GM23338 (cell line): ENCODE data around the gene FYB2. TPM values are rescaled to one million over a fixed set of nuclear protein-coding genes. Genes with fewer than 3 reads are reported as not detected.

Experiments used
- ATAC-seq: fragments of 200-7000 bp; cut with Tn5 transposase; 3 replicates; pipeline ENCODE4 v1.9.1; 2020
- DNase-seq: peaks from one replicate; pipeline ENCODE4 v3.0.0-alpha.2; 2015; ENCODE audit warnings: low spot score
- H2AFZ ChIP-seq: fragments of 200-600 bp; sonication (generic); 2 replicates; pipeline ENCODE4 v1.8.0; 2016; ENCODE audit warnings: antibody characterized with exemption, mild to moderate bottlenecking, moderate library complexity
- H3F3A ChIP-seq: fragments of 200-600 bp; sonication (generic); replicated peaks from 2 replicates; pipeline ENCODE4 v1.8.0; 2017; ENCODE audit warnings: antibody characterized with exemption, mixed run types, low read depth
- H3K27ac ChIP-seq: fragments of 200-600 bp; sonication (generic); 2 replicates; pipeline ENCODE4 v1.6.1; 2016; ENCODE audit warnings: low read depth
- H3K27me3 ChIP-seq: fragments of 200-600 bp; sonication (generic); 2 replicates; pipeline ENCODE4 v1.8.0; 2016; ENCODE audit warnings: mild to moderate bottlenecking, mixed run types, moderate library complexity; ENCODE audit not compliant: insufficient read depth
- H3K36me3 ChIP-seq: fragments of 200-600 bp; sonication (generic); 2 replicates; pipeline ENCODE4 v1.8.0; 2016; ENCODE audit warnings: mild to moderate bottlenecking; ENCODE audit not compliant: insufficient read depth
- H3K4me1 ChIP-seq: fragments of 200-600 bp; sonication (generic); 2 replicates; pipeline ENCODE4 v1.8.0; 2016; ENCODE audit warnings: mild to moderate bottlenecking, moderate library complexity; ENCODE audit not compliant: insufficient read depth
- H3K4me2 ChIP-seq: fragments of 200-600 bp; sonication (generic); 2 replicates; pipeline ENCODE4 v1.7.1; 2017; ENCODE audit warnings: mixed run types
- H3K4me3 ChIP-seq: fragments of 200-600 bp; sonication (generic); 2 replicates; pipeline ENCODE4 v1.6.1; 2016; ENCODE audit warnings: mixed run types
- H3K79me2 ChIP-seq: fragments of 200-600 bp; sonication (generic); replicated peaks from 2 replicates; pipeline ENCODE4 v1.8.0; 2017; ENCODE audit warnings: mild to moderate bottlenecking; ENCODE audit not compliant: insufficient read depth
- H3K9me2 ChIP-seq: fragments of 200-600 bp; sonication (generic); 2 replicates; pipeline ENCODE4 v1.8.0; 2017; ENCODE audit not compliant: insufficient read depth
- H4K20me1 ChIP-seq: fragments of 200-600 bp; sonication (generic); replicated peaks from 2 replicates; pipeline ENCODE4 v1.8.0; 2017; ENCODE audit warnings: mild to moderate bottlenecking; ENCODE audit not compliant: insufficient read depth
- H3K27ac Mint-ChIP-seq: 2 replicates; pipeline ENCODE4 v1.8.0; 2020; ENCODE audit warnings: inconsistent platforms, mild to moderate bottlenecking, moderate library complexity, mixed read lengths
- H3K27me3 Mint-ChIP-seq: 3 replicates; pipeline ENCODE4 v1.8.0; 2022; ENCODE audit warnings: low read depth, mild to moderate bottlenecking, moderate library complexity, mixed read lengths, inconsistent platforms; ENCODE audit not compliant: insufficient read depth, poor library complexity
- H3K36me3 Mint-ChIP-seq: 3 replicates; pipeline ENCODE4 v1.8.0; 2021; ENCODE audit warnings: low read depth, mild to moderate bottlenecking, inconsistent platforms, moderate library complexity, mixed read lengths
- H3K4me1 Mint-ChIP-seq: 3 replicates; pipeline ENCODE4 v1.8.0; 2020; ENCODE audit warnings: mild to moderate bottlenecking, inconsistent platforms, mixed read lengths
- H3K4me3 Mint-ChIP-seq: 3 replicates; pipeline ENCODE4 v1.8.0; 2021; ENCODE audit warnings: moderate library complexity, mild to moderate bottlenecking, inconsistent platforms, mixed read lengths
- H3K9me3 Mint-ChIP-seq: 3 replicates; pipeline ENCODE4 v1.8.0; 2020; ENCODE audit warnings: moderate library complexity, mild to moderate bottlenecking, inconsistent platforms, mixed read lengths
- CREB1 ChIP-seq: fragments of 250-450 bp; sonication (Bioruptor Pico); IDR thresholded peaks from 2 replicates; pipeline ENCODE4 v1.5.0; 2020; ENCODE audit warnings: low read depth, mild to moderate bottlenecking, moderate library complexity
- CTCF ChIP-seq, 2 experiments: fragments of 200-600 bp in 1 of 2; sonication (generic) in 1 of 2; conservative IDR thresholded peaks; 2 replicates each; pipeline versions ENCODE4 v1.5.1 to v1.6.1; 2016 to 2017; ENCODE audit warnings: antibody characterized with exemption in 2 of 2, low read depth in 2 of 2, mild to moderate bottlenecking in 2 of 2, moderate library complexity in 1 of 2
- ETS1 ChIP-seq: IDR thresholded peaks from 2 replicates; pipeline ENCODE4 v1.6.1; 2016; ENCODE audit warnings: antibody characterized with exemption
- EZH2 ChIP-seq: fragments of 200-600 bp; sonication (generic); IDR thresholded peaks from one replicate; pipeline ENCODE4 v1.8.0; 2017; ENCODE audit warnings: antibody characterized with exemption, mild to moderate bottlenecking, low read depth; ENCODE audit not compliant: unreplicated experiment
- EZH2phosphoT487 ChIP-seq: fragments of 200-600 bp; sonication (generic); IDR thresholded peaks from one replicate; pipeline ENCODE4 v1.8.1; 2018; ENCODE audit warnings: antibody characterized with exemption; ENCODE audit not compliant: unreplicated experiment
- JUNB ChIP-seq: IDR thresholded peaks from one replicate; pipeline ENCODE4 v1.6.1; 2016; ENCODE audit warnings: antibody characterized with exemption; ENCODE audit not compliant: unreplicated experiment
- NANOG ChIP-seq: IDR thresholded peaks from 2 replicates; pipeline ENCODE4 v1.6.1; 2016; ENCODE audit warnings: antibody characterized with exemption, borderline replicate concordance
- POLR2AphosphoS5 ChIP-seq: IDR thresholded peaks from 2 replicates; pipeline ENCODE4 v1.6.1; 2016; ENCODE audit warnings: antibody characterized with exemption, low read depth
- REST ChIP-seq: IDR thresholded peaks from one replicate; pipeline ENCODE4 v1.6.1; 2018; ENCODE audit warnings: antibody characterized with exemption; ENCODE audit not compliant: unreplicated experiment
- STAT1 ChIP-seq: IDR thresholded peaks from one replicate; pipeline ENCODE4 v1.6.1; 2016; ENCODE audit warnings: antibody characterized with exemption; ENCODE audit not compliant: unreplicated experiment
- ZNF114 ChIP-seq: fragments of 250-450 bp; sonication (Bioruptor Pico); IDR thresholded peaks from 2 replicates; pipeline ENCODE4 v1.5.0; 2020; ENCODE audit warnings: mild to moderate bottlenecking, moderate library complexity
- ZNF331 ChIP-seq: fragments of 250-450 bp; sonication (Bioruptor Pico); IDR thresholded peaks from 2 replicates; pipeline ENCODE4 v1.5.0; 2020; ENCODE audit warnings: low read depth, mild to moderate bottlenecking, moderate library complexity
- ZNF462 ChIP-seq: fragments of 250-450 bp; sonication (Bioruptor Pico); IDR thresholded peaks from 2 replicates; pipeline ENCODE4 v1.5.0; 2020; ENCODE audit warnings: mild to moderate bottlenecking, moderate library complexity
- polyA plus RNA-seq: library from polyadenylated mRNA; unstranded; fragments of >200 nt; fragmentation: Nextera tagmentation; extraction: Ambion mirVana; gene quantifications from 2 replicates; pipeline ENCODE4 v1.2.1, GENCODE V29; 2016
- total RNA-seq: library from RNA; depleted of rRNA; stranded (reverse); fragments of >200 nt; shearing (Covaris generic); gene quantifications from 2 replicates; pipeline ENCODE4 v1.2.3, GENCODE V29; 2014

Gene FYB2
- total and polyA plus RNA-seq, 2 experiments from 2014 or later = 0.39 TPM; not detected in 1

- Histone ChIP-seq H3K79me2 (no peaks in the 10 kb centered on the region), H3K4me3 (no peak overlapping the region), H2AFZ (peak overlapping the region; percentile 64; the same call in 1 of the 2 replicates), H3K36me3 (no peaks in the 10 kb centered on the region), H3F3A (no peaks in the 10 kb centered on the region), H3K4me2 (no peak overlapping the region), H3K27ac (no peak overlapping the region), H3K4me1 (no peaks in the 10 kb centered on the region), H4K20me1 (no peaks in the 10 kb centered on the region), H3K27me3 (no peaks in the 10 kb centered on the region), H3K9me2 (no peaks in the 10 kb centered on the region)
- no peaks in the 10 kb centered on the region for H3K4me1 Mint-ChIP-seq
- ATAC-seq (no peak), DNase-seq (no peak)
- H3K27me3 Mint-ChIP-seq = peaks cover 2% of the 10 kb centered on the region
- H3K27ac Mint-ChIP-seq = no peak overlapping the region
- no peaks in the 10 kb centered on the region for H3K9me3 Mint-ChIP-seq
- TF ChIP-seq STAT1 = no peak
- TF ChIP-seq CREB1 (CRISPR knock-in tag) = no peak
- TF ChIP-seq ZNF462 = no peak
- no peak for TF ChIP-seq CTCF (conservative IDR thresholded peaks at IDR 0.05; ENCODE audit: low read depth in 2 of 2)
- no peak for TF ChIP-seq EZH2
- TF ChIP-seq NANOG = no peak
- no peak for TF ChIP-seq POLR2AphosphoS5
- TF ChIP-seq ZNF331 = no peak
- TF ChIP-seq ETS1 = no peak
- no peak for TF ChIP-seq REST
- no peak for TF ChIP-seq ZNF114 (CRISPR knock-in tag)
- TF ChIP-seq JUNB = no peak
- no peak for TF ChIP-seq EZH2phosphoT487
- H3K4me3 Mint-ChIP-seq = no peak overlapping the region
- H3K36me3 Mint-ChIP-seq = no peaks in the 10 kb centered on the region
These were observed 47.5 kb upstream of the FYB2 start for GRCh38 chr1:56866656-56867055.
